GM23248 (cell line): ENCODE data around the gene PYCR2. TPM values are rescaled to one million over a fixed set of nuclear protein-coding genes. Genes with fewer than 3 reads are reported as not detected.

Experiments
- DNase-seq: peaks from one replicate; pipeline ENCODE4 v3.0.0-alpha.2; 2015
- H2AFZ ChIP-seq: fragments of 200-600 bp; sonication (generic); 2 replicates; pipeline ENCODE4 v1.6.1; 2016; ENCODE audit warnings: antibody characterized with exemption
- H3F3A ChIP-seq: fragments of 200-600 bp; sonication (generic); 2 replicates; pipeline ENCODE4 v1.6.1; 2016; ENCODE audit warnings: mild to moderate bottlenecking, antibody characterized with exemption, mixed run types; ENCODE audit not compliant: insufficient read depth
- H3K27ac ChIP-seq: fragments of 200-600 bp; sonication (generic); 2 replicates; pipeline ENCODE4 v1.5.1; 2016; ENCODE audit warnings: mild to moderate bottlenecking
- H3K27me3 ChIP-seq: fragments of 200-600 bp; sonication (generic); replicated peaks from 2 replicates; pipeline ENCODE4 v1.6.1; 2016; ENCODE audit warnings: mild to moderate bottlenecking; ENCODE audit not compliant: insufficient read depth
- H3K36me3 ChIP-seq: fragments of 200-600 bp; sonication (generic); 2 replicates; pipeline ENCODE4 v1.6.1; 2016; ENCODE audit warnings: low read depth, mild to moderate bottlenecking
- H3K4me1 ChIP-seq: fragments of 200-600 bp; sonication (generic); 2 replicates; pipeline ENCODE4 v1.6.1; 2016; ENCODE audit warnings: mild to moderate bottlenecking; ENCODE audit not compliant: insufficient read depth
- H3K4me2 ChIP-seq: fragments of 200-600 bp; sonication (generic); one replicate; pipeline ENCODE4 v1.6.1; 2016; ENCODE audit warnings: mild to moderate bottlenecking; ENCODE audit not compliant: unreplicated experiment
- H3K4me3 ChIP-seq: fragments of 200-600 bp; sonication (generic); 2 replicates; pipeline ENCODE4 v1.5.1; 2016; ENCODE audit warnings: mild to moderate bottlenecking
- H3K79me2 ChIP-seq: fragments of 200-600 bp; sonication (generic); 2 replicates; pipeline ENCODE4 v1.6.1; 2016; ENCODE audit warnings: mild to moderate bottlenecking; ENCODE audit not compliant: insufficient read depth
- H3K9ac ChIP-seq: fragments of 200-600 bp; sonication (generic); 2 replicates; pipeline ENCODE4 v1.6.1; 2016; ENCODE audit warnings: mild to moderate bottlenecking
- H3K9me2 ChIP-seq: fragments of 200-600 bp; sonication (generic); 2 replicates; pipeline ENCODE4 v1.6.1; 2016; ENCODE audit warnings: mixed run types, mild to moderate bottlenecking, moderate library complexity; ENCODE audit not compliant: insufficient read depth
- H3K9me3 ChIP-seq: fragments of 200-600 bp; sonication (generic); one replicate; pipeline ENCODE4 v1.6.1; 2017; ENCODE audit warnings: low read depth
- H4K20me1 ChIP-seq: fragments of 200-600 bp; sonication (generic); 2 replicates; pipeline ENCODE4 v1.6.0; 2016; ENCODE audit not compliant: insufficient read depth
- EZH2 ChIP-seq: fragments of 200-600 bp; sonication (generic); IDR thresholded peaks from 2 replicates; pipeline ENCODE4 v1.6.1; 2018; ENCODE audit warnings: antibody characterized with exemption, mild to moderate bottlenecking; ENCODE audit not compliant: insufficient read depth, poor library complexity, severe bottlenecking
- EZH2phosphoT487 ChIP-seq: fragments of 200-600 bp; sonication (generic); IDR thresholded peaks from 2 replicates; pipeline ENCODE4 v1.6.1; 2018; ENCODE audit warnings: antibody characterized with exemption, moderate library complexity, mild to moderate bottlenecking, low read depth; ENCODE audit not compliant: insufficient read depth
- WGBS, 2 experiments: methylation state at CpG; one replicate each; pipeline ENCODE4 v1.1.6; 2015 to 2017; ENCODE audit warnings: low lambda C conversion rate in 2 of 2, low coverage in 1 of 2; ENCODE audit errors: missing lambda C conversion rate in 2 of 2; 5-methylcytosine and 5-hydroxymethylcytosine counted together
- in situ Hi-C: fragments of 300-500 bp; cut with MboI; formaldehyde crosslinking; loops from 2 replicates; pipeline ENCODE4 v1.15.0; 2020
- polyA plus RNA-seq: library from polyadenylated mRNA; unstranded; fragments of >200 nt; fragmentation: Nextera tagmentation; extraction: Ambion mirVana; gene quantifications from 2 replicates; pipeline ENCODE4 v1.2.1, GENCODE V29; 2016
- total RNA-seq: library from RNA; depleted of rRNA; stranded (reverse); fragments of >200 nt; shearing (Covaris generic); gene quantifications from 2 replicates; pipeline ENCODE4 v1.2.3, GENCODE V29; 2014

The PYCR2 gene
- total and polyA plus RNA-seq, 2 experiments from 2014 or later: 55.5 to 59.1 TPM

- no peak overlapping the region for H3K4me3 ChIP-seq
- no peaks in the 10 kb centered on the region for H3K9me3 ChIP-seq
- H3K27me3 ChIP-seq: no peaks in the 10 kb centered on the region
- no peaks in the 10 kb centered on the region for H3K4me1 ChIP-seq
- H3F3A ChIP-seq: no peaks in the 10 kb centered on the region
- in situ Hi-C loops: no loop called here
- H3K9ac ChIP-seq: no peak overlapping the region
- H3K36me3 ChIP-seq: no peaks in the 10 kb centered on the region
- H3K9me2 ChIP-seq: no peaks in the 10 kb centered on the region
- no peak overlapping the region for H3K4me2 ChIP-seq
- H4K20me1 ChIP-seq: no peaks in the 10 kb centered on the region
- DNase-seq: no peak
- 93 to 96% methylated on average over 6 of the region's 6 CpGs for WGBS, 2 experiments
- no peak overlapping the region for H2AFZ ChIP-seq
- TF ChIP-seq EZH2phosphoT487: no peak
- TF ChIP-seq EZH2: no peak
- no peaks in the 10 kb centered on the region for H3K79me2 ChIP-seq
- no peak overlapping the region for H3K27ac ChIP-seq
Observed at GRCh38 chr1:225892307-225892706, 31.7 kb downstream of the PYCR2 start.

GRCh38 chr1:225891229-225891972 lies 32.6 kb downstream of the PYCR2 start:
- no peak for TF ChIP-seq EZH2
- no peak for TF ChIP-seq EZH2phosphoT487
- no peak overlapping the region for H2AFZ ChIP-seq

GRCh38 chr1:225890346-225891228 lies 33.5 kb downstream of the PYCR2 start:
- H3K9me3 ChIP-seq: no peaks in the 10 kb centered on the region
- no peak overlapping the region for H3K4me2 ChIP-seq
- H2AFZ ChIP-seq: no peak overlapping the region
- H3K4me1 ChIP-seq: no peaks in the 10 kb centered on the region
- no peak overlapping the region for H3K27ac ChIP-seq
- WGBS, 2 experiments: 50 to 58% methylated on average over 5 to 6 of the region's 6 CpGs
- DNase-seq: peak; percentile 36
- no peaks in the 10 kb centered on the region for H3K27me3 ChIP-seq
- no peaks in the 10 kb centered on the region for H3K36me3 ChIP-seq
- no peaks in the 10 kb centered on the region for H3K9me2 ChIP-seq
- TF ChIP-seq EZH2phosphoT487 (no peak), EZH2 (no peak)
- H3K9ac ChIP-seq: no peak overlapping the region
- no peaks in the 10 kb centered on the region for H3K79me2 ChIP-seq
- no peaks in the 10 kb centered on the region for H4K20me1 ChIP-seq
- no peaks in the 10 kb centered on the region for H3F3A ChIP-seq
- in situ Hi-C loops: no loop called here
- H3K4me3 ChIP-seq: no peak overlapping the region

More at GRCh38 chr1:225891229-225891972, 32.6 kb downstream of the PYCR2 start:
- Histone ChIP-seq H3F3A (no peaks in the 10 kb centered on the region), H3K4me1 (no peaks in the 10 kb centered on the region), H3K27ac (no peak overlapping the region), H3K36me3 (no peaks in the 10 kb centered on the region), H3K9ac (no peak overlapping the region), H3K9me3 (no peaks in the 10 kb centered on the region), H4K20me1 (no peaks in the 10 kb centered on the region), H3K4me3 (no peak overlapping the region), H3K4me2 (no peak overlapping the region), H3K27me3 (no peaks in the 10 kb centered on the region), H3K79me2 (no peaks in the 10 kb centered on the region), H3K9me2 (no peaks in the 10 kb centered on the region)
- in situ Hi-C loops: no loop called here
- no peak for DNase-seq
- WGBS, 2 experiments: 84 to 88% methylated on average over 14 of the region's 14 CpGs

- H3F3A ChIP-seq: no peaks in the 10 kb centered on the region
- no peak overlapping the region for H3K4me3 ChIP-seq
- H3K36me3 ChIP-seq: no peaks in the 10 kb centered on the region
- H2AFZ ChIP-seq: no peak overlapping the region
- no peaks in the 10 kb centered on the region for H3K9me3 ChIP-seq
- DNase-seq: no peak
- 96 to 98% methylated on average over 5 of the region's 5 CpGs for WGBS, 2 experiments
- no peak for TF ChIP-seq EZH2
- TF ChIP-seq EZH2phosphoT487: no peak
- H3K4me1 ChIP-seq: no peaks in the 10 kb centered on the region
- H4K20me1 ChIP-seq: no peaks in the 10 kb centered on the region
- no peaks in the 10 kb centered on the region for H3K27me3 ChIP-seq
- no peaks in the 10 kb centered on the region for H3K9me2 ChIP-seq
- H3K27ac ChIP-seq: no peak overlapping the region
- no peaks in the 10 kb centered on the region for H3K79me2 ChIP-seq
- no peak overlapping the region for H3K4me2 ChIP-seq
- in situ Hi-C loops: no loop called here
- H3K9ac ChIP-seq: no peak overlapping the region
Observed at GRCh38 chr1:225889743-225890142, 34.3 kb downstream of the PYCR2 start.
